ENCODE measurements around the gene SDK1.

SDK1 gene

DNA sequence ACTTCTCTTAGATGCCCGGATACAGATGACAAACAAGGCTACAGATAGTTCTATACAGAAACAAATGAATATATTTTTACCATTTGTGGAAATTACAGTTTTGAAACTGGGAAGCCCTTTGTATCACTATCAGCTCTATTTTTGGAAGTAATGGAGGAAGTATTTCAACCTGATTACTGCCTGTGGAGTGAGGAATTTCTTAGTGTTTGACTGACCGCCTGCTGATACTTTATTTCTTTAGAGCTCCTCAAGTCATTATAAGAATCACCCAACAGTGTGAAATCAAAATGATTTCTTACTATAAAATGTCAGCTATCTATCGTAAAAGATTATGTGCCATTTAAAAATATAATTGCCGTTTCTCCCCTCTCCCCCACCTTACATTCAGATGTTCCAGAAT lies 290.9 kb downstream of the SDK1 start:
- no peak overlapping the region for H3K4me3 ChIP-seq (ENCODE audit: low read length)
- no peak for DNase-seq (ENCODE audit: low read depth)
- TF ChIP-seq, protein P1, sequence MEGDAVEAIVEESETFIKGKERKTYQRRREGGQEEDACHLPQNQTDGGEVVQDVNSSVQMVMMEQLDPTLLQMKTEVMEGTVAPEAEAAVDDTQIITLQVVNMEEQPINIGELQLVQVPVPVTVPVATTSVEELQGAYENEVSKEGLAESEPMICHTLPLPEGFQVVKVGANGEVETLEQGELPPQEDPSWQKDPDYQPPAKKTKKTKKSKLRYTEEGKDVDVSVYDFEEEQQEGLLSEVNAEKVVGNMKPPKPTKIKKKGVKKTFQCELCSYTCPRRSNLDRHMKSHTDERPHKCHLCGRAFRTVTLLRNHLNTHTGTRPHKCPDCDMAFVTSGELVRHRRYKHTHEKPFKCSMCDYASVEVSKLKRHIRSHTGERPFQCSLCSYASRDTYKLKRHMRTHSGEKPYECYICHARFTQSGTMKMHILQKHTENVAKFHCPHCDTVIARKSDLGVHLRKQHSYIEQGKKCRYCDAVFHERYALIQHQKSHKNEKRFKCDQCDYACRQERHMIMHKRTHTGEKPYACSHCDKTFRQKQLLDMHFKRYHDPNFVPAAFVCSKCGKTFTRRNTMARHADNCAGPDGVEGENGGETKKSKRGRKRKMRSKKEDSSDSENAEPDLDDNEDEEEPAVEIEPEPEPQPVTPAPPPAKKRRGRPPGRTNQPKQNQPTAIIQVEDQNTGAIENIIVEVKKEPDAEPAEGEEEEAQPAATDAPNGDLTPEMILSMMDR (IDR thresholded peaks at IDR 0.05; ENCODE audit: insufficient read depth, low read depth, low read length, missing control alignments), result no peak

DNA sequence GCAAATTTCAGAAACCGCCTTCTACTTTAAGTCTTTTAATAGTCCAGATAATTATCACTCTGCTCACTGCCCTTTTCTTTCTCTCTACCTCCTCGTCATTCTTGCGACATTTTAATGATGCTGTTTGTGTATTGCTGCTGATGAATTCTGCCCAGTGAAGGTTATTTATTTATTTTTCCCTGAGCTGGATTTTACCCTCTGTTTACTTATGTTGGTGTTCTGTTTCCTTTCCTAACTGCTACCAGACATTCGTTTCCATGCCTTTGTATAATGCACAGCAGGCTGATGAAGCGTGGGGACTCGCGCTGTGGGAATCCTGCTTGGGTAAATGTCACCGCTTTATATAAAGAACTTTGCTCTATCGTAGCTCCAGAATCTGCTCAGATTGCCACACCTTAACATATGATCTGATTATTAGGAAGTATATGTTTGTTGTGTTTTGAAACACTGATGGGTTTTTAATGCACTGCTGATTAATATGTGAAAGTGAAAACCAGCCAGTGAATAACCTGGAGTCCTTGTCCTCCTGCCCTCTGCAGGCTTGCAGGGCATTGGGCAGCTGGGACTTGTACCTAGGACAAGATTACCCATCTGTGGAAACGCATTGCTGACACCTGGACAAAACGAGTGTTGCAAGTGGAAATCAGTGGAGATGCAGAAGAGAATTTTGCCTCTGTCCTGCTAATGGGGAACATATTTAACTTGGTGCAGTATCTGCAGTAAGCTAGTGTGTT lies 291.5 kb downstream of the SDK1 start:
- TF ChIP-seq, protein P1 (IDR thresholded peaks at IDR 0.05; ENCODE audit: insufficient read depth, low read depth, low read length, missing control alignments), result no peak
- DNase-seq (ENCODE audit: low read depth), result no peak
- H3K4me3 ChIP-seq (ENCODE audit: low read length), result no peak overlapping the region

GRCh38 chr7:3594901-3595300 lies 293.8 kb downstream of the SDK1 start:
- TF ChIP-seq, protein P1 (IDR thresholded peaks at IDR 0.05; ENCODE audit: insufficient read depth, low read depth, low read length, missing control alignments), result no peak
- no peak for DNase-seq (ENCODE audit: low read depth)
- H3K4me3 ChIP-seq (ENCODE audit: low read length), result no peak overlapping the region

DNA sequence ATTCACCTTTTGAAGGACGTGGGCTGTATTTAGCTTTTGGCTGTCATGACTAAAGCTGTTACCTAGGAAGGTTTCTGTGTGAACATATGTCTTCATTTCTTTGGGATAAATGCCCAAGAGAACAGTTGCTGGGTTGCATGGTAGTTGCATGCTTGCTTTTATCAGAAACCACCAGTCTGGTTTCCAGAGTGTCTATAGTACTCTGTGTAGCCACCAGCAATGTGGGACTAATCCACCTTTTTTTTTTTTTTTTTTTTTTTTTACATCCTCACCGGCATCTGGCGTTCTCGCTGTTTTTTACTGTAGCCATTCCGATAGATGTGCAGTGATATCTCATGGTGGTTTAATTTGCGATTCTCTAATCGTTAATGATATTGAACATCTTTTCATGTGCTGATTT lies 297.8 kb downstream of the SDK1 start:
- DNase-seq (ENCODE audit: low read depth), result no peak
- TF ChIP-seq, protein P1 (IDR thresholded peaks at IDR 0.05; ENCODE audit: insufficient read depth, low read depth, low read length, missing control alignments), result no peak
- H3K4me3 ChIP-seq (ENCODE audit: low read length), result no peak overlapping the region

- TF ChIP-seq, protein P1 (IDR thresholded peaks at IDR 0.05; ENCODE audit: insufficient read depth, low read depth, low read length, missing control alignments), result no peak
- no peak overlapping the region for H3K4me3 ChIP-seq (ENCODE audit: low read length)
- DNase-seq (ENCODE audit: low read depth), result peak; percentile 52
Measured at GRCh38 chr7:3605222-3605621, 304.2 kb downstream of the SDK1 start.

- TF ChIP-seq, protein P1 (IDR thresholded peaks at IDR 0.05; ENCODE audit: insufficient read depth, low read depth, low read length, missing control alignments), result no peak
- no peak overlapping the region for H3K4me3 ChIP-seq (ENCODE audit: low read length)
- DNase-seq (ENCODE audit: low read depth), result no peak
Measured at GRCh38 chr7:3606436-3606835, 305.4 kb downstream of the SDK1 start.

- no peak overlapping the region for H3K4me3 ChIP-seq (ENCODE audit: low read length)
- peak; percentile 15 for DNase-seq (ENCODE audit: low read depth)
- TF ChIP-seq, protein P1 (IDR thresholded peaks at IDR 0.05; ENCODE audit: insufficient read depth, low read depth, low read length, missing control alignments), result no peak
Measured at GRCh38 chr7:3607847-3608246, 306.8 kb downstream of the SDK1 start.
